ENCODE data around the gene PKMYT1.
A peak's percentile ranks its signal among the peaks of the same experiment; 100 is the strongest.

PKMYT1 gene

DNA sequence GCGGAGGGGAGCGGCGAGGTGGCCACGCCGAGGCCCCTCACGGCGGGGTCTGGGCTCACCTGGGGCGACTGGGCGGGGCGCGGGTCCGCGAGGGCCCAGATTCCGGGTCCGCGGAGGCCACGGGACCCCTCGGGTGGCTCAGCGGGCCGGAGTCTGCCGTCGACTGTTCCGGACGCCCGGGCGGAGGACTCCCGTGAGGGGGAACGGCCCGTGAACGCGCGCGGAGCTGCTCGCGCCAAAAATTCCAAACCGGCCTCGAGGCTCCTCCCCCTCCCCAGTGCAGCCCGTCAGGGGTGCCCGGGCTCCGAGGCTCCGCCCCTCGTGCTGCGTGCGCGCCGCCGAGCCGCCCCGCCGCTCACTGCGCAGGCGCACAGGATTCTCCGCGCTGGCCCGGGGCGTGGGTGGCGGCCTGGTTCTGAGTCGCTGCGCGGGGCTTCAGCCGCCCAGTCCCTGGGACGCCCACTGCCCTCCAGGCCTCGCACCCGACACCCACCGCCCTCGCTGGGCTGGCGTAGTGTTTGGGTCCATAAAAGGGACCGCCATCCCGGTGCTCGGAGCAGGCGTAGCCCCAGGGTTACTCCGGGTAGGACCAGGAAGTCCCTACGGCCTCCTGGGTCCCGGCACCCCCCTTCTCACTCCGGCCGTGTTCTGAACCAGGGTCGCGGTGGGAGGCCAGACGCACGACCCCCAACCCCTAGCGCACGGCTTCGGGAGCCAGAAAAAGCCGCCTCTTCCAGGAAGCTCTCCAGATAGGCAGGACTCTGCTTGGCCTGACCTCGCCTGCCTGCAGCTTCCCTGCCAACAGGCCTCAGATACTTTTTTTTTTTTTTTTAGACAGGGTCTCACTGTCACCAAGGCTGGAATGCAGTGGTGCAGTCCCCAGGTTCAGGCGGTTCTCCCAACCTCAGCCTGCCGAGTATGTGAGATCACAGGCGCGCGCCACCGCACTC lies at the start of gene PKMYT1:
TSS of gene PKMYT1 (minus strand) at position 220 of the 950 bp plus-strand sequence. CDS start 789 bp downstream, outside the sequence.
- DNase-seq: peak; percentile 86

DNA sequence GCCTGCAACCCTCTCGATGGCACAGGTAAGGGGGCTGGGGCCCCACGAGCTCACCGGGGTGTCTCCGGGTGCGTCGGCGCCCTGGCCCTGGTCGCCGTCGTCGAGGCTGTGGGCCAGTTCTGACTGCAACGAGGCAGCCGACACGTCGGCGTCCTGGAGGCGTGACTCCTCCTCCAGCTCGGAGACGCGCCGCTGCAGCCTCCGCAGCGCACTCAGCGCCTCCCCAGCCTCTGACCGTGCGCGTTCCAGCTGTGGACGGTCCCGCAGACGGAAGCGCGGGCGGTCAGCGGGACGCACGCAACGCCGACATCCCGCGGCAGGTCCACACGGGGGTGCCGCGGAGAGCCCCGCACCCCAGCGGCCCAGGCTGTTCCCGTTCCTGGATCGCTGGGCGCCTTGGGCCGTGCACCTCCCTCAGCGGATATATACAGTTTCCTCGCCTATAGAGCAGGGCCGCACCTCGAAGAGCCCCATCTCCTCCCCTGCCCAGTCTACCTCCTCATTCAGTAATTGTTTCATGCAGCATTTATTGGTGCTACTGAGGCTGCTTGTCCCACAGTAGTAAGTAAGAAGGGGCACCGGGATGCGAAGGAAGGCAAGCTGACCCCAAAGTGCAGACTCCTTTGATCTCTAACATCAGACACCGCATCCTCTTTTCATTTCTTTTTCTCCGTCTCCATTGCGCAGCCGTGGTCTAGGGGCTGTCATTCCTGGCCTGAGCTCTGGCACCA lies 49.4 kb upstream of the PKMYT1 start:
- peak; percentile 31 for DNase-seq

DNA sequence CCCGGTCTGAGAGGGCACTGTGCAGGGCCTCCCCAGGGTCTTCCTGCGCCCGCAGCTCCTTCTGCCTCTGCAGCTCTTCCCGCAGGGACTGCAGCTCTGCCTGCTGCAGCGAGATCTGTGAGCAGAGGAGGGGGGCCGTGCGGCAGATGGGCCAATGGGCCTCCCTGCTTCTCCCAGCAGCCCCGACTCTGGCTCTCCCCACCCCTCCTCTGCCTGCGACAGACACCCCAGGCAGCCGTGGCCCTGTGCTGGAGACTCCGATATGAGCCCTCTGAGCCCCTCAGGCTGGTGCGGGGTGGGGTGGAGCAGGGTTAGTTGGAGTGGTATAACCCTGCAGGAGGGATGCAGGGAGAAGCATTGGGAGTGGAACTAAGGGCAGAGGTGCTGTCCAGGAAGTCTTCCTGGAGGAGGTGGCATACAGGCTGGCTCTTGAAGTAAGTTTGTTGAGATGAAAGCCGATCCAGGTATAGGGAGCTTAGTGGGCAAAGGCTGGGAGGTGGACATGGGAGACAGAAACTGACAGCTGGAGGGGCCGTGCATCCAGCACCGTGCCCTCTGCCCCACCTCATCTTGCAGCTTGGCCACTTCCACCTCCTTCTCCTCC lies 48.6 kb upstream of the PKMYT1 start:
- DNase-seq: no peak

- peak; percentile 64 for DNase-seq
These were observed 47.9 kb upstream of the PKMYT1 start for GRCh38 chr16:3027983-3028715.

- DNase-seq: no peak
These were observed 47.2 kb upstream of the PKMYT1 start for GRCh38 chr16:3027489-3027795.

GRCh38 chr16:3026609-3027488 lies 46.6 kb upstream of the PKMYT1 start:
- no peak for DNase-seq

- DNase-seq: no peak
These were observed 45.7 kb upstream of the PKMYT1 start for GRCh38 chr16:3026003-3026378.

GRCh38 chr16:3025032-3026002 lies 45.1 kb upstream of the PKMYT1 start:
- no peak for DNase-seq

- peak; percentile 98 for DNase-seq
These were observed 43.6 kb upstream of the PKMYT1 start, which contains the start of the genes HCFC1R1 and THOC6 for GRCh38 chr16:3023669-3024478. HCFC1R1 (minus strand) TSS chr16:3023942; CDS start chr16:3023941, 1 bp downstream. THOC6 (plus strand) TSS chr16:3024035; CDS start chr16:3024327, 292 bp downstream.

GRCh38 chr16:3023415-3023668 lies 43.1 kb upstream of the PKMYT1 start:
- peak; percentile 81 for DNase-seq

GRCh38 chr16:3022684-3023414 lies 42.6 kb upstream of the PKMYT1 start:
- DNase-seq: peak; percentile 69

DNA sequence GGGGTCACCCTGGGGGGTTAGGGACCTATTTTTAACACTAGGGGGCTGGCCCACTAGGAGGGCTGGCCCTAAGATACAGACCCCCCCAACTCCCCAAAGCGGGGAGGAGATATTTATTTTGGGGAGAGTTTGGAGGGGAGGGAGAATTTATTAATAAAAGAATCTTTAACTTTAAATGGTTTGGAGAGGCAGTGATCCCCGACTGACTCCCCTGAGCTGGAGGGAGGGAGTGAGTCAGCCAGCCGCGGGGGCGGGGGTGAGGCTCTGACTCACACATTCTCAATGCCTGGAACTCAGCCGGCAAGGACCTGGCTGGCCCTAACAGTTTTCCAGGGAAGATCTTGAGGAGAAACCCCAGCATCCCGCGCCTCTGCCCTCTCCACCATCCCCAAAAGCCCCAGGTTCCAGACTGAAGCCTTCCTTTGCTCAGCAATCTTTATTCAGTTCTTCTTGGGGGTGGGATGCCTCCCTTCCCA lies 42.0 kb upstream of the PKMYT1 start:
- peak; percentile 98 for DNase-seq

GRCh38 chr16:3021449-3022207 lies 41.4 kb upstream of the PKMYT1 start:
- peak; percentile 98 for DNase-seq

DNA sequence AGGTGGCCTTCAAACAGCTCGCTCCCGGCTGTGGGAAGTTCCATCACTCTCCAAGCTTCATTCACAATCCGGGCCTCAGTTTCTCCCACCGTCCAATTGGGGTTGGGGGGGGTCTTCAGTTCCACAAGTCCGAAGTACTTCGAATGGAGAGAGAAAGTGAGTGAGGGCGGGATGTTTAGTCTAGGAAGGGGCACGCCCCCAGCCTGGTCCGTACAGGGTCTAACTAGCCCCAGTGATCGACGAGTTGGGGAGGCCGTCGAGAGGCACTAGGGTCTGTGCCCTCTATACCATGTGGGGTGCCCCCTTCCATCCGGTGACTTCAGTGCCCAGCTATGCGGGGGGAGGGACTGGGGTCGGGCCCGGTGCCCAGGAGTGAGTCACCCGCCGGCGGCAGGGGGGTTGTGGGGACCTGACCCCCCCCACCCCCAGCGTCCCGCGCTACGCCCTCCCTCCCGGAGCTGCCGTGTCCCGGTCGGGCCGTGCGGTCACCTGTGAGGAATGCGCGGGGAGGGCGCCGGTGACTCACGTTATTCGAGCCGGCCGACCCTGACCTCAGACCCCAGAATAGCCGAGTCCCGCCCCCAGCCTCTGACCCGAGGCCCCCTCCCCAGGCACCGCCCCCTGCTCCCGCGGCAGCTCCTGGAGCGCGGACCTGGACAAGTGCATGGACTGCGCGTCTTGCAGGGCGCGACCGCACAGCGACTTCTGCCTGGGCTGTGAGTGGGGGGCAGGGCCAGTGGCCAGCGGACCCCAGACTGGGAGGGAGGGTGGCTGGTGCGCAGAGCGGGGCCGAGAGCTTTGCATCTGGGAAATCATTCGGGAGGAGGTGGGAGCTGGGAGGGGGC lies 40.6 kb upstream of the PKMYT1 start:
- peak; percentile 91 for DNase-seq

- DNase-seq: peak; percentile 79
These were observed 40.0 kb upstream of the PKMYT1 start, which contains the start of gene TNFRSF12A for GRCh38 chr16:3020247-3020603. TNFRSF12A (plus strand) TSS chr16:3020368; CDS start chr16:3020398, 30 bp downstream.

DNA sequence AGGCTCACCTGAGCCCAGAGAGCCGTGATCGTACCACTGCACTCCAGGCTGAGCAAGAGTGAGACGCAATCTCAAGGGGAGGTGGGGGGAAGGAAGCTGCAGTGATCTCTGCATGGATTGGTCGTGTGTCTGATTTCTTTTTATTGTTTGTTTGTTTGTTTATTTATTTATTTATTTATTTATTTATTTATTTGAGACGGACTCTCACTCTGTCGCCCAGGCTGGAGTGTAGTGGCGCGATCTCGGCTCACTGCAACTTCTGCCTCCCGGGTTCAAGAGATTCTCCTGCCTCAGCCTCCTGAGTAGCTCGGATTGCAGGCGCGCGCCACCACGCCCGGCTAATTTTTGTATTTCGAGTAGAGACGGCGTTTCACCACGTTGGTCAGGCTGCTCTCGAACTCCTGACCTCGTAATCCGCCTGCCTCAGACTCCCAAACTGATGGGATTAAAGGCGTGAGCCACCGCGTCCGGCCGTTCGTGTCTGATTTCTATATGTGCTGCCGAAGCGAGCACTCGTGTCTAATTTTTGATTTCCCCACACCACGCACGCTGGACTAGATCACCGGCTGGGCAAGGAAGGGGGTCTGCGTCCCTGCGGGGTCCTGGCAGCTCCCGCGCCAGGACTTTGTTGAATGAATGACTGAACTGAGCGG lies 39.5 kb upstream of the PKMYT1 start:
- DNase-seq: no peak
